Stimulated activated naive CD8-positive, alpha-beta T cell treated with anti-CD3 and anti-CD28 coated beads, Interleukin-15, Interleukin-2, amounts not matched to agents 100 ng/mL and 50 ng/mL, for 24 hours (primary cell): ENCODE results near the gene RBM46.

Source experiments
- H3K27ac Mint-ChIP-seq: one replicate; pipeline ENCODE4 v1.8.0; 2021; ENCODE audit warnings: mild to moderate bottlenecking, mixed read lengths
- H3K27me3 Mint-ChIP-seq: one replicate; pipeline ENCODE4 v1.8.0; 2021; ENCODE audit warnings: mixed read lengths
- H3K36me3 Mint-ChIP-seq: one replicate; pipeline ENCODE4 v1.8.0; 2021; ENCODE audit warnings: low read depth, mixed read lengths
- H3K4me1 Mint-ChIP-seq: one replicate; pipeline ENCODE4 v1.8.0; 2021; ENCODE audit warnings: low read depth, mixed read lengths
- H3K4me3 Mint-ChIP-seq: one replicate; pipeline ENCODE4 v1.8.0; 2021; ENCODE audit warnings: mild to moderate bottlenecking, mixed read lengths
- H3K9me3 Mint-ChIP-seq: one replicate; pipeline ENCODE4 v1.8.0; 2021; ENCODE audit warnings: mixed read lengths

The RBM46 gene

DNA sequence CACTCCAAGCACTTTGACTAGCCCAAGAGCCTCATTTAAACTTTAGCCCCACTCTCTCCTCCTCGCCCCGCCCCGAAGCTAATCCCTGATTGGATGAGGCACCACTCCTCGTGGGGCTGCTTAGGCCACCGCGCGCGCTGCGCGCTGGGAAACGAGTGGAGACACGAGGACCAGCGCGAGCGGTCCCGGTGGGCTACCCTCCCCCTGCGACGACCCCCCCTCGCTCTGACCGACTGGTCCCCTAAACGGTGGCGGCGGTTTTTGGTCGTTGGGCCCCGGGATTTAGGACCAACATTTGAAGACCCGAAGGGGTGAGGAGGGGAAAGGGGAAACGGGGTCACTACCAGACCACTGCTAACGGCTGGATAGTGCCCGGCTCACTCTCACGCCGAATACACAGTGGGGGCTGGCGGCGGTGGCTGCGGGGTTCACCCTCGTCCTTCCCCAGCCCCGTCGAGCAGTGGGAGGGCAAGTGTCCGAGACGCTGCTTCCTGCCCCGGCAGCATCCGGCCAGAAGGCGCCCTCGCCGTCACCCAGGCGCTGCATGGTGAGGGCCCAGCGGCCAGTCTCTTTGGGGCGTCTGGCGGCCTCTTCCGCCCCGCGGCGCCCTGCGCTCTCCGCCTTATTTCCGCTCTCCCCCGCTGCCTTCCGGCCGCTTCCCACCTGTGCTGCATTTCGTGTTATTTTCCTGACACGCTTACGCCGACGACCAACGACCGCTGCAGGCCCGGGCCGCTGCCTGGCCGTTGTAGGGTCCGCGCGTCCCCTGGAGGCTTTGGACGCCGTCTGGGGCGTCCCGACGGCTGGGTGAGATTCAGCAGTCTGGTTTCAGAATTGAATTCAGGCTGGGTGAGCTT, at the start of gene RBM46:
Gene RBM46 (plus strand): TSS at position 147 of the 857 bp plus-strand sequence. CDS start 15,481 bp downstream, outside the sequence.
- H3K4me3 Mint-ChIP-seq = no peak within 1 kb of the TSS
- no peaks in the 10 kb centered on the region for H3K4me1 Mint-ChIP-seq
- peaks cover 2% of the 10 kb centered on the region for H3K9me3 Mint-ChIP-seq
- peaks cover 16% of the 10 kb centered on the region for H3K27me3 Mint-ChIP-seq
- no peak within 1 kb of the TSS for H3K27ac Mint-ChIP-seq
- H3K36me3 Mint-ChIP-seq = no peaks in the 10 kb centered on the region

DNA sequence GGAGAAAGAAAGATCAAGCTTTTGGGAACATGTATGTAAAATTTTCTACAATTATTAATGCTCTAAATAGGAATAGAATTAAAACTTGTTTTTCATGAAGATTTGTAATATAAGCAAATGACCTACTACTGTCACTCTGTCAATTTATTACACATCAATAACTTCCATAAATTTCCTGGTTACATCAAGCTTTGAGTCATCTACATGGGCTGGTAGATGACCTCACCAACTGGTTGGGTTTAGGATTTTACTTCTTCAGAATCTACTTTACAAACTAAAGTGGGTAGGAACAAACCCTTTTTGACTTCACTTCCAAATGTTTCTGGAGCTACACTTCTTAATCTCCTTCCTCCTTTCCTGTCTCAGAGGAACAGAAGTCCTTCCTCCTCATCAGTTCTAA, 49.3 kb upstream of the RBM46 start:
- H3K27ac Mint-ChIP-seq = no peak overlapping the region
- H3K27me3 Mint-ChIP-seq = peaks cover 40% of the 10 kb centered on the region
- H3K9me3 Mint-ChIP-seq = peaks cover 5% of the 10 kb centered on the region
- no peak overlapping the region for H3K4me3 Mint-ChIP-seq
- H3K36me3 Mint-ChIP-seq = no peaks in the 10 kb centered on the region
- H3K4me1 Mint-ChIP-seq = no peaks in the 10 kb centered on the region

DNA sequence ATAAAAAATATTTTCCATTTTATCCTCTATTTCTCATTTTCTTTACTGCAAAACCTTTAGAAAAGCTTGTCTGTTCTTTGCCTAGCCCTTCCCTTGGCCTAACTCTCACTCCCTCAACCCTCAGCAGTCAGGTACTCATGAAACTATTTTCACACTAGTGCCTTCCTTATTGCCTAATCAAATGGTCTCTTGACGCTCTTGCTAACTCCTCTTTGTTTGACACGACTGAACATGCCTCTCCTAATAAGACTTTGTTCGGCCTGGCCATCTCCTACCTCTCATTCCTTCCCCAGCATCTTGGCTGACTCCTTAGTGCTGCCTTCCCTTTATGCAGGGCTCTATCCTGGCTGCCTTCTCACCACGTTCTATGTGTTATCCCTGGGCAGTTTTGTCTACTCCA, 48.4 kb upstream of the RBM46 start:
- no peaks in the 10 kb centered on the region for H3K36me3 Mint-ChIP-seq
- H3K4me1 Mint-ChIP-seq = no peaks in the 10 kb centered on the region
- no peak overlapping the region for H3K4me3 Mint-ChIP-seq
- H3K27me3 Mint-ChIP-seq = peaks cover 43% of the 10 kb centered on the region
- H3K9me3 Mint-ChIP-seq = peaks cover 5% of the 10 kb centered on the region
- H3K27ac Mint-ChIP-seq = no peak overlapping the region

- Mint-ChIP-seq H3K36me3 (no peaks in the 10 kb centered on the region), H3K4me1 (no peaks in the 10 kb centered on the region), H3K27ac (no peak overlapping the region), H3K27me3 (peaks cover 52% of the 10 kb centered on the region), H3K4me3 (no peak overlapping the region), H3K9me3 (peaks cover 5% of the 10 kb centered on the region)
Observed at GRCh38 chr4:154736770-154737169, 44.3 kb upstream of the RBM46 start.

DNA sequence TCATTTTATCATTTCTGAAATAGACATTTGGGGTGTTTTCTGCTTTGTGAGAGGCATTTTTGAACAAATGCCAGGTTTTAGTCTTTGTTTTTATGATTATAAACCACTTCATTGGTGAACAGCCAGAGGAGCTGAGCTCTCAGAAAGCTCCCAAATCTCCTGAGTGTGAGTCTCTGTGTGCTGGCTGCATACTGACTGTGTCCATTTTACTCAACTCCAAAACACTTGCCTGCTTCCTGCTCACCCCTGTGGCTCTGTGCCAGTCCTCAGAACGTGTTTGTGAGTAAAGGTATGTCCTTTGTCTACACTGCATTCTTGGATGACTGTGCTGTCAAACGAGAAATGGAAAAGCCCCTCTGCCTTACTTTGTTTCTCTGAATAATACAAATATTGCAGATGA, 42.6 kb upstream of the RBM46 start:
- Mint-ChIP-seq H3K27ac (no peak overlapping the region), H3K4me1 (peaks cover 7% of the 10 kb centered on the region), H3K4me3 (no peak overlapping the region), H3K27me3 (peaks cover 55% of the 10 kb centered on the region), H3K9me3 (no peaks in the 10 kb centered on the region), H3K36me3 (no peaks in the 10 kb centered on the region)

DNA sequence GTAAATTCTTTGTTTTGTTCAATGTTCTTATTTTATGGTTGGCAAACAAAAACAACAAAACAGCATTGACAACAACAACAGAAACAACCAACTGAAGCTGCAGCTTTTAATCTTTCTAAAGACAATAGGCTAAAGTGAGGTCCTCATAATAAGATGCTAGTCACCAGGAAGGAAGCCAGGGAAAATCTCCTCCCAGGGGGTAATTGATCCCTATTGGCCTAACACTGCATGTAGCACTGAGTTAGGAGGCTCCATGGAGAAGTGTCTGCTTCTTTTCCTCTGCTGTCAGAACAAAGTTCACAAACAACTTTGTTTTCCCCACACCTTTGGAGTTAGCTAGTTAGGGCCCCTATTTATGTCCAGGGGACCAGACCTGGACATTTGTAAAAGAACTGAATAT, 42.0 kb upstream of the RBM46 start:
- no peak overlapping the region for H3K27ac Mint-ChIP-seq
- H3K36me3 Mint-ChIP-seq = no peaks in the 10 kb centered on the region
- no peaks in the 10 kb centered on the region for H3K9me3 Mint-ChIP-seq
- peaks cover 53% of the 10 kb centered on the region for H3K27me3 Mint-ChIP-seq
- H3K4me3 Mint-ChIP-seq = no peak overlapping the region
- peaks cover 12% of the 10 kb centered on the region for H3K4me1 Mint-ChIP-seq

DNA sequence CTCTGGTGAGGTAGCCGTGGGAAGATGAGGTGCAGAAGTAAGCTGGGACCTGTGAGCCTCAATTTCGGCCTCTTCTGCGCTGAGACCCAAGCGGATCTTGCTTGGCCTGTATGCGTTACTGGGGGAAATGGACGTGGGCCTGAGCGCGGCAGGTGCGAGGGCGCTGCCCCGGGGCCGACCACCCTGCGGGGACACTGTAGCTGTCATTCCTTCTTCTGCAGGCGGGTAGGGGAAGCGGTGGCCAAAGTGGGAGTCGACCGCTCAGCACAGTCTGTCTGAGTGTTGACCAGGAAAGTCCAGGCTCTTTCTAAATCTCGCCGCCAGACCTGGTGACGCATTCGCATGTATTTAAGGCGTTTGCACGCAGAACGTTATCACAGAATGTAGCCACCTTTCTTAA, 40.6 kb upstream of the RBM46 start:
- Mint-ChIP-seq H3K9me3 (no peaks in the 10 kb centered on the region), H3K36me3 (no peaks in the 10 kb centered on the region), H3K4me1 (peaks cover 17% of the 10 kb centered on the region), H3K4me3 (no peak overlapping the region), H3K27me3 (peaks cover 57% of the 10 kb centered on the region), H3K27ac (no peak overlapping the region)

GRCh38 chr4:154741131-154741665, 39.9 kb upstream of the RBM46 start:
- H3K4me3 Mint-ChIP-seq = no peak overlapping the region
- peaks cover 64% of the 10 kb centered on the region for H3K27me3 Mint-ChIP-seq
- H3K9me3 Mint-ChIP-seq = no peaks in the 10 kb centered on the region
- peaks cover 17% of the 10 kb centered on the region for H3K4me1 Mint-ChIP-seq
- H3K36me3 Mint-ChIP-seq = no peaks in the 10 kb centered on the region
- H3K27ac Mint-ChIP-seq = no peak overlapping the region

DNA sequence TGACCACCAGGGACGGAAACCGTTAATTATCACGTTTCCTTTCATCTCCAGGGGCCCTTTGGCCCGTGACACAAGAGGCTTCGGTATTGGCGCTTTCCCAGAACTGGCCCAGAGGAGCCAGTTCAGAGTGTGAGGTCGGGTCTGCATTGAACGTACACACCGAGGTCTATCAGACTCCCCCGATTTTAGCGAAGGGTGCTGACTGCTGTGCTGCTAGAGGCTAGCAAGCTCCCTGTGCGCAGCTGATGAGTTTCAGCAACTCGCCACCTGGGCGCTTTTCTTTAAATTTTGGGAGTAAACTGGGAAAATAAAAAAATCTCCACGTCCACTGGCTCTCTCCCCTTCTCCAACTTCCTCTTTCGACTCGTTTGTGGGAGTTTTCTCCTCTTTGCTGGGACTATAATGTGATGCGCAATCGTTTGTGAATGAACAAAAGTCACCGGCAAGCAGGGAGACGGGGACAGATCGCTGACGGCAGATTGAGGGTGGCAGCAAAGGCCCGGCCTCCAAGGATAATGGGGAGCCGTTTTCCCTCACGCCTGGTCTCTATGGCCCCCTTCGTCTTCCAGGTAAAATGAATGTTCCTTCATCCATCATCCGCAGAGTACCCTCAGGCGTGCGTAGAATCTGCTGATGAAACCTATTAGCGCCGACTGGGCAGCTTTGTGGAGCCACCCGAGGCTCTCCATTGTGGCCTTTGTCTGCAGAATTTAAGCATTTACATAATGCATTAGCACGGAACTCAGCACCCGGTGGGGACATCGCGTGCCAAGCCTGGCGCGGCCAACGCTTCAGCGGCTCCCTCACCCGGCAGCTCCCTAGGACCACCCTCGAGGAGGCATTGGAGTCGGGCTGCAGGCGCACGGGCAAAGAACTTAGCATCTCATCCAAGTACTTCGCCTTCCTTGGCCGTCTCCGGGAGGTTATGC, 38.9 kb upstream of the RBM46 start:
- H3K9me3 Mint-ChIP-seq = no peaks in the 10 kb centered on the region
- H3K4me1 Mint-ChIP-seq = peaks cover 17% of the 10 kb centered on the region
- H3K27me3 Mint-ChIP-seq = peaks cover 71% of the 10 kb centered on the region
- H3K27ac Mint-ChIP-seq = no peak overlapping the region
- peak overlapping the region; percentile 1 for H3K4me3 Mint-ChIP-seq
- H3K36me3 Mint-ChIP-seq = no peaks in the 10 kb centered on the region

DNA sequence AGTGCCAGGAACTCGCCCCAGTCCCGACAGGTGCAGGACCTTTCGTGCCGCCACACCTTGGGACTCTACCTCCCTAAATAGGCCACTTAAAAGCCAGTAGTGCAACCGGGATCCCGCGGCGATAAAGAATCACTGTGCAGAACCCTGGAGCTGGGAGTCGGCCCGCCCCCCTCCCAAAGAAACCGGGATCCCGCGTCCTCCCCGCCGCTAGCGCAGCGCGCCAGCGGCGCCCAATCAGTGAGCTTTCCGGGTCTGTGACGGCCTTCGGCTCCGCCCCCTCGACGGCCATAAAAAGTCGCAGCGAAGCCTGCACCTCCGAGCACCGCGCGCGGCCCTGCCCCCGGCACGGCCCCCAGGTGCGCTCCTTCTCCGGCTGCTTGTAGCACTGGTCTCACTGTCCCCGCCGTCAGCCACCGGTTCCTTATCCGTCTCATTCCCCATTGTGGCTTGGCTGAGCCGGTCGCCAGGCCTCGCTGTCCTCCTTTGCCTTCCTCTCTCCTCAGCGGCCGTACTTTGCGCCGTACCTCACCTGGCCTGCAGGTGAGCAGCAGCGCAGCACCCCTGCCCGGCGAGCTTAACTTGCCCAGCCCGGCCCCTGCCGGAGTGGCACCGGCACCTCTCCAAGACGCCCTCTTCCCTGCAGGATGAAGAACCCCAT, 37.3 kb upstream of the RBM46 start, which contains the start of gene LRAT:
Gene LRAT (plus strand): TSS at position 318 of the 658 bp plus-strand sequence. CDS start 327 bp downstream, at position 645.
- Mint-ChIP-seq H3K27me3 (peaks cover 79% of the 10 kb centered on the region), H3K4me1 (peaks cover 17% of the 10 kb centered on the region), H3K36me3 (no peaks in the 10 kb centered on the region), H3K9me3 (no peaks in the 10 kb centered on the region), H3K4me3 (peak within 1 kb of the TSS; percentile 75), H3K27ac (no peak within 1 kb of the TSS)

- no peaks in the 10 kb centered on the region for H3K9me3 Mint-ChIP-seq
- H3K27me3 Mint-ChIP-seq = peaks cover 80% of the 10 kb centered on the region
- no peaks in the 10 kb centered on the region for H3K36me3 Mint-ChIP-seq
- peak overlapping the region; percentile 75 for H3K4me3 Mint-ChIP-seq
- H3K27ac Mint-ChIP-seq = no peak overlapping the region
- H3K4me1 Mint-ChIP-seq = peaks cover 17% of the 10 kb centered on the region
Observed at GRCh38 chr4:154744341-154744926, 36.6 kb upstream of the RBM46 start.

- H3K4me3 Mint-ChIP-seq = no peak overlapping the region
- peaks cover 7% of the 10 kb centered on the region for H3K27me3 Mint-ChIP-seq
- no peak overlapping the region for H3K27ac Mint-ChIP-seq
- H3K36me3 Mint-ChIP-seq = no peaks in the 10 kb centered on the region
- H3K9me3 Mint-ChIP-seq = no peaks in the 10 kb centered on the region
- H3K4me1 Mint-ChIP-seq = no peaks in the 10 kb centered on the region
Observed at GRCh38 chr4:154757713-154758112, 23.4 kb upstream of the RBM46 start.

DNA sequence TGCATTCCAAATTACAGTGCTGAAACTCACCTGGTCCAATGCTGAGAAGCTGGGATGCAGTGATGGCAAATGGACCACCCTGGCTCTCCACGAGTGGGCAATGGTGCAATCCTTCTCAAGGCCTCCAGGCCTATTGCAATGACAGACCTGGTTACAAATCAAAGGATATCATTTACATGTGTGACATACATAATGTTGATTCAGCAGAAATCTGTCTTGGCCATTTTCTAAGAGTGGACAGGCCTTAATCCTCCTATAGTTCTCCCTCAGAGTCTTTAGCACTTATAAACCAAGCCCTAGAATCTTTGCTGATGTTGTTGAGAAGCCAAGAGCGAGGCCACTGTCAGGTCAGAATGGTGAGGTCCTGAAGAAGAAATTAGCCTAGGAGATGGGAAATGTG, 20.2 kb upstream of the RBM46 start:
- H3K36me3 Mint-ChIP-seq = no peaks in the 10 kb centered on the region
- peaks cover 11% of the 10 kb centered on the region for H3K27me3 Mint-ChIP-seq

GRCh38 chr4:154778264-154778663, 2.8 kb upstream of the RBM46 start:
- H3K4me1 Mint-ChIP-seq = no peaks in the 10 kb centered on the region
- no peak overlapping the region for H3K4me3 Mint-ChIP-seq
- H3K9me3 Mint-ChIP-seq = peaks cover 4% of the 10 kb centered on the region
- H3K27me3 Mint-ChIP-seq = peaks cover 16% of the 10 kb centered on the region
- H3K27ac Mint-ChIP-seq = no peak overlapping the region
- H3K36me3 Mint-ChIP-seq = no peaks in the 10 kb centered on the region

More for the DNA sequence above, 20.2 kb upstream of the RBM46 start:
- no peaks in the 10 kb centered on the region for H3K4me1 Mint-ChIP-seq
- H3K9me3 Mint-ChIP-seq = no peaks in the 10 kb centered on the region
- H3K4me3 Mint-ChIP-seq = no peak overlapping the region
- H3K27ac Mint-ChIP-seq = no peak overlapping the region
